ENCODE measurements around the gene DLX1.

The DLX1 gene

DNA sequence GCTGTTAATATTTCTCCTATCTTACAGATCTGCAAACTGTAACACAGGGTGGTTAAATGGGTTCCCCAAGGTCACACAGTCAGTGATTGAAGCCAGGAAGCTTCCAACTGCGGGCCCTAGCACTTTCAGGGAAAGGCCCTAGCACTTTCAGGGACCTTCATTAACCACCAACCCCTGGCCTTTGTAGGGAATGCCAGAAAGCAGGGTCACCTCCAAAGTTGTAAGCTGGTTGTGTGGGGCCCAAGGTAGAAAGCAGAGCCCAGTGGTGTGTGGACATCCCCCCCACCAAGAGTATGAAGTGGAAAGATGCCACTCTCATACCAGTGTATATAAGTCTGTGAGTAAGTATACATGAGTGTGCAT is 13.0 kb downstream of the DLX1 start:
- no peak for DNase-seq (ENCODE audit: low read depth, low spot score)

DNA sequence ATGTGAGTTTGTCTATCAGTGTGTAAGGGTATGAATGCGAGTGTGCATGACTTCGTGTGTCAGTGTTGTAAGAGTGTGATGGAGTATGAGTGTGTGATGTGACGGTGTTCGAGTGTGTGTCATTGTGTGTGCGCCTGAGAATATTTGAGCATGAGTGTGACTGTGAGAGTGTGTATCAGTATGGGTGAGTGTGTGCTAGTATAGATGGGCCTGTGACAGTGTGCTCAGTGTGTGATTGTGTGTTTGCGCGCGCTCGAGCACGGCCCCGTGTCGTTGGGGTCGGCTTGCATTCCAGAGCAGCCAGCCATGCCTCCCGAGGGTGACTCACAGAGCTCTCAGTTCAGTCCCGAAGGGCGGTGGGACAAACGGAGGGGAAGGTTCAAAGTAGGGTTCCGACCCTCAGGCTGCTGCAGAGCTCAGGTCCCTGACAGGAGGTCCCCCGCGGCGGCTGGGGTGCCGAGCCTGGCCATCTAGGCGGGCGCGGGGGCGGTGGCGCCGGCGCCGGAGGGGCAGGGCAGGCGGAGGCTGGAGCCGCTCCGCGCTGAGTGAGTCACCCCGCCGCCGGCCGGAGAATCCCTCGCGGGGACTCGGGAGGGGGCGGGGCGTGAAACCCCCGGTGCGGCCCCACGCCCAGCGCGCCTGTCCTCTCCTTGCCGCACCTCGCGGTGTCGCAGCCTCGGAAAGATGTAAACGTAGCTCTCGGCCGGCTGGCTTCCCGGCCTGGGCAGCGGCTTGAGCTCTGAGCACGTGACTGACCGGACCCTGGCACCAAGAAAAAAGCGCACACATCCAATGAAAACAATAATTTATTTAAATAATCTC is 13.6 kb downstream of the DLX1 start:
- no peak for DNase-seq (ENCODE audit: low read depth, low spot score)

DNA sequence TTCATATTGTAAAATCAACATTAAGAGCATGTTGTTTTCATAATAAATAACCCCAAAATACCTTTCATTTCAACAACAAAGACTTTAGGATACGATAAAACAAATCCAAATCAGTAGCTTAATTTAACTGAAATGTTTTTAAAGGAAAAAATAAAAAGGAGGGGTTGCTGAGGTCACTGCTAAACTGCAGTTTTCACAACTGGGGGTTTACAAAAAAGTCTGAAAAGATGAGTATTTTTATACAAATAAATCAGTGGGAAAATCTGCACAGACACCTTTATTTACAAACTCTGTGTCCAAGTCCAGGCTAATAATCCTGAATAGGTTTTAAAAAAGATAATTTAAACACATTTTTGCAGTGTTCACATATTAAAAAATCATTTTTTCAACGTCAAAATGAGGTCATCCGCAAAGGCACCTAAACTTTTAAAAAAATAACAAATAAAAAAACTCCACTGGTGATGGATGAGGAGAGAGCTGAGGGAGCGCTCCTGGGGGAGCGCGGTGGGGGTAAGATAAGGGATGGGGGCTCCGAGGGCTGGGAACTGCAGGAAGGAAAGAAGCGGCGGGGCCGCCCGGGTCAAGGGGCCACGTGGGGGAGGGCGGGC is 14.3 kb downstream of the DLX1 start:
- DNase-seq (ENCODE audit: low read depth, low spot score), result no peak

GRCh38 chr2:172100080-172100934 is 15.0 kb downstream of the DLX1 start:
- no peak for DNase-seq (ENCODE audit: low read depth, low spot score)

GRCh38 chr2:172100935-172101820 is 15.9 kb downstream of the DLX1 start:
- no peak for DNase-seq (ENCODE audit: low read depth, low spot score)

- no peak for DNase-seq (ENCODE audit: low read depth, low spot score)
Measured at GRCh38 chr2:172101821-172102390, 16.6 kb downstream of the DLX1 start.

DNA sequence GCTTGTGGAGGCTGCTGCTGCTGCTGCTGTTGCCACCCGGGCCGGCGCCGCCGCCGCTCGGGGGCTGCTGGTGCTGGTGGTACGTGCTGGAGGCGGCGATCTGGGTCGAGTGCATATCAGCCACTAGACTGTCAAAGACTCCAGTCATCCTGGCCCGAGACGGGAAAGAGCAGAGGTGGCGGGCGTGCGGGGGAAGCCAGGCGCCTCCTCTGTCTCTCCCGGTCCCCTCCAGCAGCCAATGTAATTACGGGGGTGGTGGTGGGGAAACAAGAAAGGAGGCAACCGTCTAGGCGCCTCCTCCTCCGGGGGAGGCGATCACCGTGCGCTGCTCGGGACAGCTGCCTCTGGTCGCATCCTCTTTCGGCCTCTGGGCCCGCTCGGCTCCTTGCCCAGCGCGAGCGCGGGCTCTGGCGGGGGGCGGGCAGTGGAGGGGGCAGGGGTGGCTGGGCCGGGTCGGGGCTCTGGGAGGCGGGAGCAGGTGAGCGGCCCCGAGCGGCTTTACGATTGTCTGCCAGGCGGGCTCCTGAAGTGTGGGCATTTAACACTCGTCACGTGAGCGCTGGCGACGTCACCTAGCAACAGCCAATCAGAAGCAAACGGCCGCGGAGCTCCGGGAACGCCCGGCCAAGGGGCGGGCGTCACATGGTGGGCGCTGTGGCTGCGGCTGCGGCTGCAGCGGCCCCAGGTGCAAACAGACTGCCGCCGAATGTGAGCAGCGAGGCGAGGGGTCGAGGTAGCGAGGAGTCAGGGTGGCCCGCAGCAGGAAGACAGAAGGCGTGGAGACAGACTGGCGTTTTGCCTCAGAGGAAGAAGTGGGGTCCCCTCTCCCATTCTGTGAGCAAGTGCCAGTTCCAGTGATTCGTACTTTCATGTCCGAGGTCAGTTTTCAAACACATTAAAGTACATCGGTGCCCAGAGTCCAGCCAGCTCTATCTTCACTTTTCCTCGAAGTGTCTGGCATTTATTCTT is 17.4 kb downstream of the DLX1 start, which contains the start of gene DLX2:
TSS of gene DLX2 (minus strand) at position 510 of the 969 bp plus-strand sequence. CDS start at position 148, 362 bp downstream.
- no peak for DNase-seq (ENCODE audit: low read depth, low spot score)

DNA sequence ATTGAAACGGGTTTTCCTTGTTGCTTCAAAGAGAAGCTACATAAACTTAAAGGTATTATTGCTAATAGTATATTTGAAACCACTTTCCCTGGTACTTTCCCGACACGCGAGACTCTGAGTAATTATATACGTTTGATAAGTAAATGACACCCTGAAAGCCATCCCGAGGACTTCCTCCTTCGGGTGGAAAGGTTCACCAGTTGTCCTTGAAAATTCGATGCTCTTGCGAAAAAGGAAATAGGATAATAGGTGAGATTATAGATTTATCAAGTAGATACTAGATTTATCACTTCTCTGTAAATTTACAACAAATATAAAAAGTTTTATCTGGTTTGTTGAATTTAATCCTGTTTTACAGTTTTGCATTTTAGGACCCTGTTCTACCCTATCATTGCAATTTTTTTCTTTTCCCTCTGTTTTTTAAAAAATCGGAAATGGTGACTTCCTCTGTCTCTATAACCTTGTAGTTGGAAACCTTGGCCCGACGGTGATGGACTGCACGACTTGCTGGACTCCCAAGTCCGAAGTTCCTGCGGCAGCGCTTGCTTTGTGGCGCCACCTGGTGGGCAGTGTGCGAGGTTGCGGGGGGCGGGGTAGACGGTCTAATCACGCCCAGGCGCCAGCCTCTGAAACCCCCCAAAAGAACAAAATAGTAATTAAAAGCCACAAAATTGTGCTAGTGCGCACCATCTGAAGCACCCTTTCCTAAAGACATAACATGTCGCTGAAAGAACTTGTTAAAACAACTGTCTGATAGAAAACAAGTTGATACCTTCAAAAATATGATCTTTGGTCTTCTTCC is 18.4 kb downstream of the DLX1 start:
- peak; percentile 77 for DNase-seq (ENCODE audit: low read depth, low spot score)

DNA sequence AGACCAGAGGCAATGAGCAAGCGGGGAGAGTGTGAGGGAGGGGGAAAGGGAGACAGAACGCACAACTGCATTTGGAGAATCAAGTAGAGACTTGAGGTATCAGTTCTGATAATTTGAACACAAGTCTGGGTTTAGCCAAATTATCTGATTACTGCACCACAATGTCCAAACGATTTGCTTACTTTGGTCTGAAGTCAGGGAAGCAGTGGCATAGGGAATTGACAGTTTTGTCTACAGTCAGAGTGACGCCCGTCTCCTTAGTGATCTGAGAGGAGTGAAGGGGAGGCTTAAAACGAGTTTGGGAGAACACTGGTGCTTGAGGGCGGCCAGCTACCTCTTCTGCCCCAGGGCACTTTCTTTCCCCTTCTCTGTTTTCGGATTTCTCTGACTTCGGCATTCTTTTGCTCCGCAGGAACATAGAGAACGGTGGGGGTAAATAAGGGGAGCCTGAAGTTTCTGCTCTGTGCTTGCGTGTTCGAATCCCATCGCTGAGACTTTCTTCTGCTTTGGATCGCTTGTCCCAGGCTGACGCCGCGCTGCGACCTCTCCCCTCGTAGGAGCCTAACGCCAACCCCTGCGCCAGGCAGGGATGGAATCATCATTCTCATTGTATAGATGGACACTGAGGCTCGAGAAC is 20.3 kb downstream of the DLX1 start:
- DNase-seq (ENCODE audit: low read depth, low spot score), result no peak

DNA sequence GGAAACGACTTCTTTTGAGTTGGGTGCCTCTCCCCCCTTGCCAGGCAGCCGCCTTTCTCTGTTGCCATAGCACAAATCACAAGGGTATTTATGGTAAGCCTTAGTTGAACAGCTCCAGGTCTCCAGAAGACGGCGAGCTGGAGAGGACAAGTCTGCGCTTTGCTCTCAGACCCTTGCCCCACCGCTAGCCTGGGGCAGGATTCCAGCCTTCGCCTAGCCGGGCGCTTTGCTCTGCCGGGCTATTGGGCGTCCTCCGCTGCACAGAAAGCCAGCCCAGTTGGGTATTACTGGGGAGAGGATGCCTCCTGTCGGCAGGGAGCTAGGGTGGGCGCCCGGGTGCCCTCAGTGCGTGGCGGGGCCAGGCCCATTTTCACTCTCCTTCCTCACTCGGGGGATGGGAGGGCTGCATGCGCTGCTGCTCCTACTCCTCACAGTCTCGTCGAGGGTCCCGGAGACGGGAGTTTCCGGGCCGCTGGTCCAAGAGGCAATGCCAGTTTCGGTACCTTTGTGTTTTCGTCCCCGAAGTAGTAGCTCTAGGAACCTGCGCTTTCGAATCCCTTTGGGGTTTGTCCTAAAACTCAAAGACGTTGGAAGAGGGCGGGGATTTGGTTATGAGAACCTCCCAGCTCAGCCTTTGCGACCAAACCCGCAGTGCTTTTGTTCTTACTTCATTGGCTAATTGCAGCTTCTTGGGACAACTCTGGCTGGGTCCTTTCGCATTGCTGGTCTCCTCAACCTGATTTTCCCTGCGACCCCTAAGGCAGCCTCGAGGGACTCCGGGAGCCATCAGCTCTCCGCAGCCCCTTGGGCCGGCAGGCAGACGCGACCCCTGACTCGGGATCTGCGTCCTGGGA is 21.0 kb downstream of the DLX1 start:
- DNase-seq (ENCODE audit: low read depth, low spot score), result no peak

- DNase-seq (ENCODE audit: low read depth, low spot score), result no peak
Measured at GRCh38 chr2:172107690-172108586, 22.6 kb downstream of the DLX1 start.

- DNase-seq (ENCODE audit: low read depth, low spot score), result no peak
Measured at GRCh38 chr2:172108587-172108930, 23.3 kb downstream of the DLX1 start.

GRCh38 chr2:172109256-172109987 is 24.1 kb downstream of the DLX1 start:
- DNase-seq (ENCODE audit: low read depth, low spot score), result no peak

DNA sequence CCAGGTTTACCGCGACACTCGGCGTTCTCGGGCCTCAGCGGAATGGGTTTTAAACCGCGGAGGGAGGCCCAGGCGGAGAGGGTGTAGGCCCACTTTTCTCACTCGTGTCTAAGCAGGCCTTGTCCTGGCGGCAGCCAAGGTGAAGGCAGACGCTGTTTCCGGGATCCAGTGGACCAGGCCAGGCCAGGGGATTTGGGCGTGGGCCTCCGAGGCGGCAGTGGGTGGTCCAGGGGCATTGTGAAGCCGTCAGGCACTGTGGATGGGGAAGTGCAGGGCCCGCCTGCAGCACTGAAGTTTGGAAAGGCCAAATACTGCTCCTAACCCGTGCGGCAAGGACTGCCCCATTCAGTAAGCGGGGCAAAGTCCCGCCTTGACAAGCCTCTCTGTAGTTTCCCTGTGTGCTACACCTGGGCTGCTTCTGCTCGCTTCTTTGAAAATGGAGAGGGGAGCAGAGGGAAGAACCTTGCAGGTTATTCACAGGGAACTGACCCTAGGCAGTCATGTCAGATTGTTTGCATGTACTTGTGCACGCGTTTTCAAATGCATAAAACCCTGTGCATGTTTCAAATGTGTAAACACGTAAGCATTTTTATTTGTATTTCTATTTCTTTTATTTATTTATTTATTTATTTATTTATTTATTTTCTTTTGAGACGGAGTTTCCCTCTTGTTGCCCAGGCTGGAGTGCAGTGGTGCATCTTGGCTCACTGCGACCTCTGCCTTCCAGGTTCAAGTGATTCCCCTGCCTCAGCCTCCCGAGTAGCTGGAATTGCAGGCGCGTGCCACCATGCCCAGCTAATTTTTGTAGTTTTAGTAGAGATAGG is 24.9 kb downstream of the DLX1 start:
- DNase-seq (ENCODE audit: low read depth, low spot score), result no peak

GRCh38 chr2:172113617-172114016 is 28.3 kb downstream of the DLX1 start:
- no peak for DNase-seq (ENCODE audit: low read depth, low spot score)
